Astrocyte (in vitro differentiated cells and primary cell): ENCODE data around the gene GPATCH4.

Experiments used
- EZH2 ChIP-seq: IDR thresholded peaks from 2 replicates; pipeline ENCODE4 v1.6.1; 2012; ENCODE audit warnings: mild to moderate bottlenecking, low read length, inconsistent platforms; ENCODE audit not compliant: insufficient read depth
- TF ChIP-seq, protein P1 (sequence below): IDR thresholded peaks from 2 replicates; pipeline ENCODE4 v1.5.1; 2011; ENCODE audit warnings: low read depth, mild to moderate bottlenecking, inconsistent platforms, low read length, moderate library complexity; ENCODE audit not compliant: insufficient read depth

DNA sequence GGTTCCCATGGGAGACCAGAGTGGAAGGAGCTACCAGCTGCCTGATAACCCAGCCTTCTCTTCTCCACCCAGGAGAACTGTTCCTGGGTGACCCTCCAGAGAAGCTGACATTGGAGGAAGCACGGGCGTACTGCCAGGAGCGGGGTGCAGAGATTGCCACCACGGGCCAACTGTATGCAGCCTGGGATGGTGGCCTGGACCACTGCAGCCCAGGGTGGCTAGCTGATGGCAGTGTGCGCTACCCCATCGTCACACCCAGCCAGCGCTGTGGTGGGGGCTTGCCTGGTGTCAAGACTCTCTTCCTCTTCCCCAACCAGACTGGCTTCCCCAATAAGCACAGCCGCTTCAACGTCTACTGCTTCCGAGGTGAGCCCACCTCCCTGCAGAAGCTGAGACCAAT, 47.2 kb upstream of the GPATCH4 start:
- TF ChIP-seq, protein P1, sequence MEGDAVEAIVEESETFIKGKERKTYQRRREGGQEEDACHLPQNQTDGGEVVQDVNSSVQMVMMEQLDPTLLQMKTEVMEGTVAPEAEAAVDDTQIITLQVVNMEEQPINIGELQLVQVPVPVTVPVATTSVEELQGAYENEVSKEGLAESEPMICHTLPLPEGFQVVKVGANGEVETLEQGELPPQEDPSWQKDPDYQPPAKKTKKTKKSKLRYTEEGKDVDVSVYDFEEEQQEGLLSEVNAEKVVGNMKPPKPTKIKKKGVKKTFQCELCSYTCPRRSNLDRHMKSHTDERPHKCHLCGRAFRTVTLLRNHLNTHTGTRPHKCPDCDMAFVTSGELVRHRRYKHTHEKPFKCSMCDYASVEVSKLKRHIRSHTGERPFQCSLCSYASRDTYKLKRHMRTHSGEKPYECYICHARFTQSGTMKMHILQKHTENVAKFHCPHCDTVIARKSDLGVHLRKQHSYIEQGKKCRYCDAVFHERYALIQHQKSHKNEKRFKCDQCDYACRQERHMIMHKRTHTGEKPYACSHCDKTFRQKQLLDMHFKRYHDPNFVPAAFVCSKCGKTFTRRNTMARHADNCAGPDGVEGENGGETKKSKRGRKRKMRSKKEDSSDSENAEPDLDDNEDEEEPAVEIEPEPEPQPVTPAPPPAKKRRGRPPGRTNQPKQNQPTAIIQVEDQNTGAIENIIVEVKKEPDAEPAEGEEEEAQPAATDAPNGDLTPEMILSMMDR = no peak
- no peak for TF ChIP-seq EZH2
